ENCODE data around the gene EXOG.
"Not testable (repeated sequence)": the region's sequence is repeated elsewhere in the genome, so short reads cannot be mapped to it uniquely, and the experiment has no call there.

Gene EXOG

GRCh38 chr3:38563886-38564270 lies 67.7 kb downstream of the EXOG start:
- no peak for DNase-seq (ENCODE audit: low read depth)

- DNase-seq (ENCODE audit: low read depth): no peak
These were observed 68.6 kb downstream of the EXOG start for GRCh38 chr3:38564631-38565338.

GRCh38 chr3:38565339-38566214 lies 69.4 kb downstream of the EXOG start:
- DNase-seq (ENCODE audit: low read depth): no peak

- DNase-seq (ENCODE audit: low read depth): no peak
These were observed 70.0 kb downstream of the EXOG start for GRCh38 chr3:38566215-38566528.

GRCh38 chr3:38566794-38567193 lies 70.7 kb downstream of the EXOG start:
- DNase-seq (ENCODE audit: low read depth): not testable (repeated sequence)

- DNase-seq (ENCODE audit: low read depth): no peak
These were observed 71.4 kb downstream of the EXOG start for GRCh38 chr3:38567498-38567897.

GRCh38 chr3:38573111-38573510 lies 77.0 kb downstream of the EXOG start:
- no peak for DNase-seq (ENCODE audit: low read depth)

GRCh38 chr3:38573556-38573955 lies 77.4 kb downstream of the EXOG start:
- DNase-seq (ENCODE audit: low read depth): no peak

- no peak for DNase-seq (ENCODE audit: low read depth)
These were observed 78.5 kb downstream of the EXOG start for GRCh38 chr3:38574411-38575278.

GRCh38 chr3:38575279-38575843 lies 79.2 kb downstream of the EXOG start:
- no peak for DNase-seq (ENCODE audit: low read depth)
